H9 (cell line): ENCODE results near the gene RNU6-1. TPM values are rescaled to one million over a fixed set of nuclear protein-coding genes. Genes with fewer than 3 reads are reported as not detected.

Experiments used
- DNase-seq: peaks from one replicate; pipeline ENCODE4 v3.0.0-alpha.2; 2017
- H2AFZ ChIP-seq: one replicate; pipeline ENCODE4 v1.6.1; 2013; ENCODE audit warnings: mild to moderate bottlenecking, low read length, control low read depth, moderate library complexity
- H2AK5ac ChIP-seq: 2 replicates; pipeline ENCODE4 v1.6.1; 2013; ENCODE audit warnings: low read length, control low read depth, mixed read lengths; ENCODE audit not compliant: insufficient read length
- H2BK120ac ChIP-seq: one replicate; pipeline ENCODE4 v1.6.1; 2013; ENCODE audit warnings: low read depth, mild to moderate bottlenecking, low read length, control low read depth, inconsistent platforms; ENCODE audit not compliant: poor library complexity, severe bottlenecking
- H2BK12ac ChIP-seq: 2 replicates; pipeline ENCODE4 v1.6.1; 2013; ENCODE audit warnings: low read length, control low read depth, mixed read lengths, low read depth; ENCODE audit not compliant: insufficient read length
- H2BK15ac ChIP-seq: 2 replicates; pipeline ENCODE4 v1.6.1; 2013; ENCODE audit warnings: low read depth, low read length, control low read depth
- H2BK20ac ChIP-seq: one replicate; pipeline ENCODE4 v1.6.1; 2013; ENCODE audit warnings: low read depth, mild to moderate bottlenecking, low read length, control low read depth, inconsistent platforms; ENCODE audit not compliant: poor library complexity, severe bottlenecking
- H2BK5ac ChIP-seq: 2 replicates; pipeline ENCODE4 v1.6.1; 2013; ENCODE audit warnings: low read length, control low read depth, mixed read lengths; ENCODE audit not compliant: insufficient read length
- H3K14ac ChIP-seq: 2 replicates; pipeline ENCODE4 v1.6.1; 2013; ENCODE audit warnings: low read length, control low read depth; ENCODE audit not compliant: insufficient read depth
- H3K18ac ChIP-seq: 2 replicates; pipeline ENCODE4 v1.6.1; 2013; ENCODE audit warnings: low read depth, mild to moderate bottlenecking, mixed read lengths, low read length, control low read depth; ENCODE audit not compliant: insufficient read length
- H3K23ac ChIP-seq: 2 replicates; pipeline ENCODE4 v1.6.1; 2013; ENCODE audit warnings: low read length, control low read depth, mixed read lengths, low read depth; ENCODE audit not compliant: insufficient read length
- H3K23me2 ChIP-seq: 2 replicates; pipeline ENCODE4 v1.6.1; 2013; ENCODE audit warnings: low read depth, mild to moderate bottlenecking, mixed read lengths, low read length, control low read depth; ENCODE audit not compliant: insufficient read length, poor library complexity, severe bottlenecking
- H3K27ac ChIP-seq: 2 replicates; pipeline ENCODE4 v1.5.1; 2013; ENCODE audit warnings: low read length, control low read depth, mixed read lengths, low read depth; ENCODE audit not compliant: insufficient read length
- H3K27me3 ChIP-seq: 2 replicates; pipeline ENCODE4 v1.6.1; 2013; ENCODE audit warnings: low read length, control low read depth, inconsistent platforms; ENCODE audit not compliant: insufficient read depth
- H3K4ac ChIP-seq: 2 replicates; pipeline ENCODE4 v1.6.1; 2013; ENCODE audit warnings: low read depth, mild to moderate bottlenecking, control low read depth, inconsistent platforms, low read length, moderate library complexity
- H3K4me1 ChIP-seq: 2 replicates; pipeline ENCODE4 v1.6.1; 2013; ENCODE audit warnings: low read length, control low read depth, inconsistent platforms; ENCODE audit not compliant: insufficient read depth
- H3K4me2 ChIP-seq: 2 replicates; pipeline ENCODE4 v1.6.1; 2013; ENCODE audit warnings: low read length, control low read depth, mixed read lengths; ENCODE audit not compliant: insufficient read length, insufficient read depth
- H3K56ac ChIP-seq: 2 replicates; pipeline ENCODE4 v1.6.1; 2013; ENCODE audit warnings: low read depth, mild to moderate bottlenecking, mixed read lengths, low read length, control low read depth; ENCODE audit not compliant: insufficient read length
- H3K79me1 ChIP-seq: 2 replicates; pipeline ENCODE4 v1.6.1; 2013; ENCODE audit warnings: low read depth, mild to moderate bottlenecking, moderate library complexity, low read length, control low read depth, inconsistent platforms; ENCODE audit not compliant: insufficient read depth, poor library complexity, severe bottlenecking
- H3K79me2 ChIP-seq: 2 replicates; pipeline ENCODE4 v1.6.1; 2013; ENCODE audit warnings: low read length, control low read depth, inconsistent platforms; ENCODE audit not compliant: insufficient read depth
- H3K9ac ChIP-seq: 2 replicates; pipeline ENCODE4 v1.6.1; 2013; ENCODE audit warnings: low read length, control low read depth, mixed read lengths; ENCODE audit not compliant: insufficient read length; ENCODE audit errors: extremely low read depth
- H3K9me3 ChIP-seq: one replicate; pipeline ENCODE4 v1.6.1; 2013; ENCODE audit warnings: low read depth, low read length, inconsistent platforms; ENCODE audit not compliant: control insufficient read depth
- H3T11ph ChIP-seq: one replicate; pipeline ENCODE4 v1.6.1; 2013; ENCODE audit warnings: mild to moderate bottlenecking, low read length, control low read depth, inconsistent platforms
- H4K20me1 ChIP-seq: one replicate; pipeline ENCODE4 v1.6.1; 2013; ENCODE audit not compliant: control insufficient read depth, insufficient read length, insufficient read depth
- H4K5ac ChIP-seq: 2 replicates; pipeline ENCODE4 v1.6.1; 2013; ENCODE audit warnings: low read depth, mild to moderate bottlenecking, mixed read lengths, low read length, control low read depth; ENCODE audit not compliant: insufficient read length
- H4K8ac ChIP-seq: replicated peaks from 2 replicates; pipeline ENCODE4 v1.6.1; 2013; ENCODE audit warnings: low read length, control low read depth, mixed read lengths, low read depth; ENCODE audit not compliant: insufficient read length
- H4K91ac ChIP-seq: 2 replicates; pipeline ENCODE4 v1.6.1; 2013; ENCODE audit warnings: low read depth, mild to moderate bottlenecking, moderate library complexity, mixed read lengths, low read length, control low read depth; ENCODE audit not compliant: insufficient read length
- H3K27ac Mint-ChIP-seq, 3 experiments: 2 replicates in 2 of 3; 3 replicates in 1 of 3; pipeline ENCODE4 v1.8.0; 2020 to 2021; ENCODE audit warnings: mixed read lengths in 3 of 3, mild to moderate bottlenecking in 1 of 3, moderate library complexity in 1 of 3
- H3K27me3 Mint-ChIP-seq: 2 replicates; pipeline ENCODE4 v1.8.0; 2021; ENCODE audit warnings: low read depth, mild to moderate bottlenecking, moderate library complexity, mixed read lengths
- H3K36me3 Mint-ChIP-seq, 3 experiments: 2 replicates in 2 of 3; 3 replicates in 1 of 3; pipeline ENCODE4 v1.8.0; 2020 to 2021; ENCODE audit warnings: low read depth in 3 of 3, mixed read lengths in 3 of 3; ENCODE audit not compliant: insufficient read depth in 1 of 3
- H3K4me1 Mint-ChIP-seq, 2 experiments: 2 replicates each; pipeline ENCODE4 v1.8.0; 2020; ENCODE audit warnings: mixed read lengths in 2 of 2
- H3K4me3 Mint-ChIP-seq, 2 experiments: 2 replicates in 1 of 2; 3 replicates in 1 of 2; pipeline ENCODE4 v1.8.0; 2020 to 2021; ENCODE audit warnings: mild to moderate bottlenecking in 2 of 2, mixed read lengths in 2 of 2, moderate library complexity in 1 of 2
- H3K9me3 Mint-ChIP-seq, 2 experiments: 2 replicates in 1 of 2; 3 replicates in 1 of 2; pipeline ENCODE4 v1.8.0; 2020; ENCODE audit warnings: mild to moderate bottlenecking in 2 of 2, mixed read lengths in 2 of 2, moderate library complexity in 1 of 2
- WGBS: extraction: QIAGEN DNeasy Blood & Tissue Kit; methylation state at CpG from one replicate; pipeline ENCODE4 v1.1.7; 2013; ENCODE audit warnings: missing lambda C conversion rate, low lambda C conversion rate, mixed read lengths; ENCODE audit not compliant: insufficient read length; ENCODE audit errors: extremely low coverage; 5-methylcytosine and 5-hydroxymethylcytosine counted together
- total RNA-seq: library from RNA; stranded (reverse); gene quantifications from 2 replicates; pipeline ENCODE4 v1.2.1, GENCODE V29; 2021
- TF ChIP-seq, protein P1 (sequence below): fragments of 200-600 bp; sonication (generic); conservative IDR thresholded peaks from 3 replicates; pipeline ENCODE4 v1.8.0; 2021; ENCODE audit warnings: antibody characterized with exemption, mild to moderate bottlenecking

RNU6-1 gene
- total RNA-seq, 1 experiment from 2014 or later = not detected

DNA sequence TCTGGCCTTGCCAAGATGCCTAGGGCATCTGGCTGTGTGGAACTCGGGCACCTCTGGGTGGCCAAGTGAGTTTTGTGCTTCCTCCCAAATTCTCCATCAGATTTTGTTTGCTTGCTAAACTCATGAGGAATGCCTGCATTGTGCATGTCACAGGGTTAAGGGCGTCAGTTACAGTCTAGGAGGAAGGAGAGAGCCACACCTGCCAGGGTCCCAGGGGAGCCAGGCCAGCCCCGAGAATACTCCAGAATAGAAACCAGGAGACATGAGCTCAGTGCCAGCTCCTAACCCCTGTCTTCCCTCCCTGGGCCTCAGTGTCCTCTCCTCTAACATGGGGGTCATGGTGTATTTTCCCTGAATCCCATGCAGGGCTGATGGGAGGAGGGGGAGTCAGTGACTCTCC lies 36.5 kb downstream of the RNU6-1 start:
- Histone ChIP-seq H3K18ac (no peak overlapping the region), H3K23ac (no peak overlapping the region), H4K5ac (no peak overlapping the region), H2AFZ (no peak overlapping the region), H3K79me1 (no peaks in the 10 kb centered on the region), H3K9ac (no peak overlapping the region), H3K23me2 (no peaks in the 10 kb centered on the region), H3K9me3 (no peaks in the 10 kb centered on the region), H4K91ac (no peak overlapping the region), H3K27me3 (no peaks in the 10 kb centered on the region), H2BK120ac (no peak overlapping the region), H2BK5ac (no peak overlapping the region), H4K8ac (no peak overlapping the region), H3K4me2 (no peak overlapping the region), H3K27ac (no peak overlapping the region), H3K56ac (no peak overlapping the region), H2BK12ac (no peak overlapping the region), H2AK5ac (no peak overlapping the region), H3K4me1 (peaks cover 2% of the 10 kb centered on the region; the same call in 1 of the 2 replicates), H2BK20ac (no peak overlapping the region), H2BK15ac (no peak overlapping the region), H3K4ac (no peak overlapping the region), H3T11ph (no peak overlapping the region), H3K79me2 (no peaks in the 10 kb centered on the region), H4K20me1 (no peaks in the 10 kb centered on the region), H3K14ac (no peak overlapping the region)
- no peaks in the 10 kb centered on the region; the same call in 1 of the 2 replicates for H3K27me3 Mint-ChIP-seq
- no peak overlapping the region for H3K27ac Mint-ChIP-seq
- H3K4me3 Mint-ChIP-seq = no peak overlapping the region
- no peaks in the 10 kb centered on the region for H3K9me3 Mint-ChIP-seq
- no peak for DNase-seq
- no CpG with 5 or more reads among the region's 3 CpGs for WGBS
- H3K36me3 Mint-ChIP-seq = no peaks in the 10 kb centered on the region; a peak in 1 of 7 replicates
- TF ChIP-seq, protein P1, sequence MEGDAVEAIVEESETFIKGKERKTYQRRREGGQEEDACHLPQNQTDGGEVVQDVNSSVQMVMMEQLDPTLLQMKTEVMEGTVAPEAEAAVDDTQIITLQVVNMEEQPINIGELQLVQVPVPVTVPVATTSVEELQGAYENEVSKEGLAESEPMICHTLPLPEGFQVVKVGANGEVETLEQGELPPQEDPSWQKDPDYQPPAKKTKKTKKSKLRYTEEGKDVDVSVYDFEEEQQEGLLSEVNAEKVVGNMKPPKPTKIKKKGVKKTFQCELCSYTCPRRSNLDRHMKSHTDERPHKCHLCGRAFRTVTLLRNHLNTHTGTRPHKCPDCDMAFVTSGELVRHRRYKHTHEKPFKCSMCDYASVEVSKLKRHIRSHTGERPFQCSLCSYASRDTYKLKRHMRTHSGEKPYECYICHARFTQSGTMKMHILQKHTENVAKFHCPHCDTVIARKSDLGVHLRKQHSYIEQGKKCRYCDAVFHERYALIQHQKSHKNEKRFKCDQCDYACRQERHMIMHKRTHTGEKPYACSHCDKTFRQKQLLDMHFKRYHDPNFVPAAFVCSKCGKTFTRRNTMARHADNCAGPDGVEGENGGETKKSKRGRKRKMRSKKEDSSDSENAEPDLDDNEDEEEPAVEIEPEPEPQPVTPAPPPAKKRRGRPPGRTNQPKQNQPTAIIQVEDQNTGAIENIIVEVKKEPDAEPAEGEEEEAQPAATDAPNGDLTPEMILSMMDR = no peak
- peaks cover 20 to 30% of the 10 kb centered on the region in 2 experiments for H3K4me1 Mint-ChIP-seq
